ENCODE measurements around the gene GTPBP4. TPM values are rescaled to one million over a fixed set of nuclear protein-coding genes. Genes with fewer than 3 reads are reported as not detected.

Gene GTPBP4
- total and polyA plus RNA-seq, 2 donors (not counting 1 experiment from before 2014, with no cell fraction given) = 28.7 to 34.4 TPM

DNA sequence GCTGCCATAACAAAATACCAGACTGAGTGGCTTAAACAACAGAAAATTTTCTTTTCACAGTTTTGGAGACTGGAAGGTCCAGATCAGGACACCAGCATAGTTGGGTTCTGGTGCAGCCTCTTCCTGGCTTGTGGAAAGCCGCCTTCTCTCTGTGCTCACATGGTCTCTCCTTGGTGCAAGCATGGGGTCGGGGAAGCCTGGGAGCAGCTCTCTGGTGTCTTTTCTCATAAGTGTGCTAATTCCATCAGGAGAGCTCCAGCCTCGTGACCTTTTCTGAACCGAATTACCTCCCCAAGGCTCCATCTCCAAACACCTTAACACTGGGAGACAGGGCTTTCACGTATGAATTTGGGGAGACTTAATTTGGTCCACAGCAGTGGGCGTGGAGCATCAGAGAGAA lies 4.8 kb upstream of the GTPBP4 start:
- Histone ChIP-seq H4K20me1 (ENCODE audit: control insufficient read depth, extremely low read depth, insufficient read depth, low read length) (no peaks in the 10 kb centered on the region), H3K9ac (ENCODE audit: insufficient read depth, low read length) (no peak overlapping the region), H3K79me2 (ENCODE audit: control insufficient read depth, insufficient read depth, low read length) (peaks cover 5% of the 10 kb centered on the region), H3K36me3 (ENCODE audit: control insufficient read depth, insufficient read depth, low read length) (no peaks in the 10 kb centered on the region), H3K27ac (ENCODE audit: insufficient read depth, low read length) (no peak overlapping the region), H3K9me3 (ENCODE audit: control insufficient read depth, insufficient read depth, low read depth, low read length) (no peaks in the 10 kb centered on the region), H2AFZ (ENCODE audit: low read length) (no peak overlapping the region), H3K4me3 (replicated peaks in 1 of 4; ENCODE audit: control extremely low read depth in 1 of 4, insufficient read depth in 1 of 4, low read depth in 3 of 4, low read length in 4 of 4) (no peak overlapping the region), H3K4me2 (ENCODE audit: extremely low read depth, insufficient read depth, low read length) (no peak overlapping the region), H3K27me3 (ENCODE audit: control insufficient read depth, insufficient read depth, low read length) (no peaks in the 10 kb centered on the region), H3K4me1 (ENCODE audit: control insufficient read depth, extremely low read depth, insufficient read depth, low read length) (peaks cover 9% of the 10 kb centered on the region)
- DNase-seq (ENCODE audit: low read depth in 2 of 2) = no peak
- TF ChIP-seq EZH2 (IDR thresholded peaks at IDR 0.05; ENCODE audit: low read length, missing control alignments) = no peak
- TF ChIP-seq, protein P1, sequence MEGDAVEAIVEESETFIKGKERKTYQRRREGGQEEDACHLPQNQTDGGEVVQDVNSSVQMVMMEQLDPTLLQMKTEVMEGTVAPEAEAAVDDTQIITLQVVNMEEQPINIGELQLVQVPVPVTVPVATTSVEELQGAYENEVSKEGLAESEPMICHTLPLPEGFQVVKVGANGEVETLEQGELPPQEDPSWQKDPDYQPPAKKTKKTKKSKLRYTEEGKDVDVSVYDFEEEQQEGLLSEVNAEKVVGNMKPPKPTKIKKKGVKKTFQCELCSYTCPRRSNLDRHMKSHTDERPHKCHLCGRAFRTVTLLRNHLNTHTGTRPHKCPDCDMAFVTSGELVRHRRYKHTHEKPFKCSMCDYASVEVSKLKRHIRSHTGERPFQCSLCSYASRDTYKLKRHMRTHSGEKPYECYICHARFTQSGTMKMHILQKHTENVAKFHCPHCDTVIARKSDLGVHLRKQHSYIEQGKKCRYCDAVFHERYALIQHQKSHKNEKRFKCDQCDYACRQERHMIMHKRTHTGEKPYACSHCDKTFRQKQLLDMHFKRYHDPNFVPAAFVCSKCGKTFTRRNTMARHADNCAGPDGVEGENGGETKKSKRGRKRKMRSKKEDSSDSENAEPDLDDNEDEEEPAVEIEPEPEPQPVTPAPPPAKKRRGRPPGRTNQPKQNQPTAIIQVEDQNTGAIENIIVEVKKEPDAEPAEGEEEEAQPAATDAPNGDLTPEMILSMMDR (conservative IDR thresholded peaks at IDR 0.05 in 1 of 2, IDR thresholded peaks at IDR 0.05 in 1 of 2; ENCODE audit: low read depth in 1 of 2, low read length in 2 of 2) = no peak

DNA sequence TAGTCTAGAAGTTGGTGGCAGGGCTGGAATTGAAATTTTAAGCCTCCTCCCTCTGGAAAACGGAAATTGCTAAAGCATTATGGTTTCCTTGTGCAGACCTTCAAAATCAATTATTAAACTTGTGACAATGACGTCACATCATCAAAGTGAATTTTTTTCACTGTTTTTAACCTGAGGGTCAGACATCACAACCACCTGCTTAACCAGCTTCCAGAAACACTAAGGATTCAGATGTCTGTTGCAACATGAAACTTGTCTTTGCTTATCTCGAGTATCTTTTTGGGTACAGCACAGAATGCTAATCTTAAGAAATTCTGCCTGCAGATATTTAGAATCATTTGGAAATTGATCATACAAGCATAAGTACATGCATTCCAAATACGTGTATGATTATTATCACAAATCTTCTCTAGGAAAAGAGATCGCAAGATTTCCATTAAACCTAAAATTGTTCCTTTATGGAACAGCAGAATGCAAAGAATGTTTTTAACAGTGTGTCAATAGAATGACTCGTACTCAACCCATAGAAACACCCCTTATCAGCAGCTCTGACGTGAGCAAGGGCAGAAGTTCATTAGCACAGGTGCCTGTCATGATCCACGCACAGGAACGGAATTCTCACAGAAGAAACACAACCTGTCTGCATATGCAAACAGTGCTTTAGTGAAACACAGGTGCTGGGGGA lies 4.1 kb upstream of the GTPBP4 start:
- Histone ChIP-seq H2AFZ (ENCODE audit: low read length) (no peak overlapping the region), H3K4me3 (replicated peaks in 1 of 4; ENCODE audit: control extremely low read depth in 1 of 4, insufficient read depth in 1 of 4, low read depth in 3 of 4, low read length in 4 of 4) (no peak overlapping the region), H3K4me1 (ENCODE audit: control insufficient read depth, extremely low read depth, insufficient read depth, low read length) (peaks cover 9% of the 10 kb centered on the region), H3K79me2 (ENCODE audit: control insufficient read depth, insufficient read depth, low read length) (peaks cover 12% of the 10 kb centered on the region), H3K9ac (ENCODE audit: insufficient read depth, low read length) (no peak overlapping the region), H3K9me3 (ENCODE audit: control insufficient read depth, insufficient read depth, low read depth, low read length) (no peaks in the 10 kb centered on the region), H4K20me1 (ENCODE audit: control insufficient read depth, extremely low read depth, insufficient read depth, low read length) (no peaks in the 10 kb centered on the region), H3K27me3 (ENCODE audit: control insufficient read depth, insufficient read depth, low read length) (no peaks in the 10 kb centered on the region), H3K4me2 (ENCODE audit: extremely low read depth, insufficient read depth, low read length) (no peak overlapping the region), H3K27ac (ENCODE audit: insufficient read depth, low read length) (no peak overlapping the region), H3K36me3 (ENCODE audit: control insufficient read depth, insufficient read depth, low read length) (no peaks in the 10 kb centered on the region)
- DNase-seq (ENCODE audit: low read depth in 2 of 2) = peak in 1 of 2 donors; percentile 61
- no peak for TF ChIP-seq EZH2 (IDR thresholded peaks at IDR 0.05; ENCODE audit: low read length, missing control alignments)
- TF ChIP-seq, protein P1 (conservative IDR thresholded peaks at IDR 0.05 in 1 of 2, IDR thresholded peaks at IDR 0.05 in 1 of 2; ENCODE audit: low read depth in 1 of 2, low read length in 2 of 2) = no peak

DNA sequence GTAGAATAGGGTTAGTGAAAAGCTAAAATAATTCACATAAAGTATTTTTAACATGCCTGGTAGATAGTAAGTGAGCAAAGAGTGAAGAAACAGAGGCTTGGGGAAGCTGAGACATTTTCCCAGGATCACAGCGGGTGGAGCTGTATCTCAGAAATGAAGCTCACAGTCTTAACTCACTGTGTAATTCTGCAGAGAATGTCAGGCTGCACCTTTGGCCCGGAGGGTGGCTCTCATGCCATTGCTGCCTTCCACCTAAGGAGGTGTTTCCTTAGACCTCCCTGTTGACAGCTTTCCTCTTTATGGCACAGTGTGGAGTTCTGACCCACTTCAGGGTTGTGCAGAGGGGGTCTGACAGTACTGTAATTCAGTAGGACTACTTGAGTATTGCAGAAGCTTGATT lies 2.9 kb upstream of the GTPBP4 start:
- Histone ChIP-seq H3K4me2 (ENCODE audit: extremely low read depth, insufficient read depth, low read length) (no peak overlapping the region), H3K36me3 (ENCODE audit: control insufficient read depth, insufficient read depth, low read length) (no peaks in the 10 kb centered on the region), H3K27me3 (ENCODE audit: control insufficient read depth, insufficient read depth, low read length) (no peaks in the 10 kb centered on the region), H3K9ac (ENCODE audit: insufficient read depth, low read length) (no peak overlapping the region), H3K4me1 (ENCODE audit: control insufficient read depth, extremely low read depth, insufficient read depth, low read length) (peaks cover 11% of the 10 kb centered on the region), H2AFZ (ENCODE audit: low read length) (no peak overlapping the region), H3K79me2 (ENCODE audit: control insufficient read depth, insufficient read depth, low read length) (peaks cover 25% of the 10 kb centered on the region), H3K4me3 (replicated peaks in 1 of 4; ENCODE audit: control extremely low read depth in 1 of 4, insufficient read depth in 1 of 4, low read depth in 3 of 4, low read length in 4 of 4) (no peak overlapping the region), H3K27ac (ENCODE audit: insufficient read depth, low read length) (no peak overlapping the region), H3K9me3 (ENCODE audit: control insufficient read depth, insufficient read depth, low read depth, low read length) (no peaks in the 10 kb centered on the region), H4K20me1 (ENCODE audit: control insufficient read depth, extremely low read depth, insufficient read depth, low read length) (no peaks in the 10 kb centered on the region)
- TF ChIP-seq, protein P1 (conservative IDR thresholded peaks at IDR 0.05 in 1 of 2, IDR thresholded peaks at IDR 0.05 in 1 of 2; ENCODE audit: low read depth in 1 of 2, low read length in 2 of 2) = no peak
- TF ChIP-seq EZH2 (IDR thresholded peaks at IDR 0.05; ENCODE audit: low read length, missing control alignments) = no peak
- DNase-seq (ENCODE audit: low read depth in 2 of 2) = no peak
